Mesendoderm (in vitro differentiated cells): Measurements from ENCODE around the gene ZNF580. TPM values are rescaled to one million over a fixed set of nuclear protein-coding genes. Genes with fewer than 3 reads are reported as not detected.

ENCODE experiments used
- DNase-seq: peaks from one replicate; pipeline ENCODE4 v3.0.0; 2013
- H2AK5ac ChIP-seq: 2 replicates; pipeline ENCODE4 v1.6.1; 2013; ENCODE audit warnings: low read length, inconsistent platforms
- H2BK120ac ChIP-seq: 2 replicates; pipeline ENCODE4 v1.6.1; 2013; ENCODE audit warnings: low read depth, mild to moderate bottlenecking, low read length, moderate library complexity, mixed read lengths
- H2BK15ac ChIP-seq: replicated peaks from 2 replicates; pipeline ENCODE4 v1.6.1; 2013; ENCODE audit warnings: low read depth, mild to moderate bottlenecking, moderate library complexity
- H2BK5ac ChIP-seq: 2 replicates; pipeline ENCODE4 v1.6.1; 2013; ENCODE audit warnings: low read length, inconsistent platforms
- H3K18ac ChIP-seq: 2 replicates; pipeline ENCODE4 v1.6.1; 2013; ENCODE audit warnings: mild to moderate bottlenecking, low read length, mixed read lengths
- H3K23ac ChIP-seq: one replicate; pipeline ENCODE4 v1.6.1; 2013; ENCODE audit warnings: low read length
- H3K27ac ChIP-seq: 2 replicates; pipeline ENCODE4 v1.5.1; 2013; ENCODE audit warnings: low read depth, mild to moderate bottlenecking, inconsistent platforms, low read length, moderate library complexity
- H3K27me3 ChIP-seq: 2 replicates; pipeline ENCODE4 v1.6.1; 2013; ENCODE audit warnings: low read length, control low read depth, mild to moderate bottlenecking, inconsistent platforms; ENCODE audit not compliant: insufficient read depth, poor library complexity
- H3K36me3 ChIP-seq: 2 replicates; pipeline ENCODE4 v1.6.1; 2013; ENCODE audit warnings: low read length, inconsistent platforms; ENCODE audit not compliant: control insufficient read depth, insufficient read depth
- H3K4ac ChIP-seq: one replicate; pipeline ENCODE4 v1.6.1; 2013; ENCODE audit warnings: low read depth, mild to moderate bottlenecking, low read length, moderate library complexity
- H3K4me1 ChIP-seq: 2 replicates; pipeline ENCODE4 v1.6.1; 2013; ENCODE audit warnings: low read depth, low read length, inconsistent platforms; ENCODE audit not compliant: control insufficient read depth
- H3K4me2 ChIP-seq: 2 replicates; pipeline ENCODE4 v1.6.1; 2013; ENCODE audit warnings: low read length
- H3K4me3 ChIP-seq: 2 replicates; pipeline ENCODE4 v1.5.1; 2013; ENCODE audit warnings: mild to moderate bottlenecking, low read length
- H3K56ac ChIP-seq: one replicate; pipeline ENCODE4 v1.6.1; 2013; ENCODE audit warnings: low read length
- H3K79me1 ChIP-seq: 2 replicates; pipeline ENCODE4 v1.6.1; 2013; ENCODE audit warnings: low read length, inconsistent platforms
- H3K79me2 ChIP-seq: 2 replicates; pipeline ENCODE4 v1.6.1; 2013; ENCODE audit warnings: mild to moderate bottlenecking, low read length; ENCODE audit not compliant: control insufficient read depth, insufficient read depth
- H3K9ac ChIP-seq: 2 replicates; pipeline ENCODE4 v1.6.1; 2013; ENCODE audit warnings: low read length, inconsistent platforms
- H4K5ac ChIP-seq: one replicate; pipeline ENCODE4 v1.6.1; 2013; ENCODE audit warnings: low read length
- H4K8ac ChIP-seq: one replicate; pipeline ENCODE4 v1.6.1; 2013; ENCODE audit warnings: low read depth, mild to moderate bottlenecking, control low read depth, low read length, moderate library complexity
- whole genome bisulfite sequencing: extraction: QIAGEN DNeasy Blood & Tissue Kit; methylation state at CpG from one replicate; pipeline ENCODE4 v1.1.7; 2013; ENCODE audit warnings: low lambda C conversion rate, missing lambda C conversion rate; ENCODE audit not compliant: insufficient coverage; ENCODE audit errors: extremely low coverage; 5-methylcytosine and 5-hydroxymethylcytosine counted together
- polyA plus RNA-seq, 2 experiments: library from polyadenylated mRNA; stranded (reverse); fragments of 200-250 nt; gene quantifications; one replicate each; pipeline ENCODE4 v1.2.3, GENCODE V29; 2013

The ZNF580 gene
- 12.1 TPM for polyA plus RNA-seq (2013, experiment 1 of 2)
- 13.5 TPM for polyA plus RNA-seq (2013, experiment 2 of 2)

GRCh38 chr19:55640577-55641425 is at the start of gene ZNF580:
ZNF580 (plus strand) TSS chr19:55641002; CDS start chr19:55642509, 1,507 bp downstream.
- Histone ChIP-seq H3K79me2 (peaks cover 27% of the 10 kb centered on the region), H3K79me1 (peaks cover 19% of the 10 kb centered on the region), H3K27me3 (no peaks in the 10 kb centered on the region), H2BK15ac (no peak within 1 kb of the TSS), H3K4me3 (peak within 1 kb of the TSS; percentile 74), H2BK5ac (peak within 1 kb of the TSS; percentile 16), H3K9ac (peak within 1 kb of the TSS; percentile 99), H4K8ac (no peak within 1 kb of the TSS), H3K56ac (peak within 1 kb of the TSS; percentile 95), H3K18ac (peak within 1 kb of the TSS; percentile 95), H3K4me1 (peaks cover 4% of the 10 kb centered on the region), H3K36me3 (peaks cover 7% of the 10 kb centered on the region), H2AK5ac (peak within 1 kb of the TSS; percentile 92), H4K5ac (no peak within 1 kb of the TSS), H3K23ac (no peak within 1 kb of the TSS), H3K4me2 (peak within 1 kb of the TSS; percentile 85), H2BK120ac (no peak within 1 kb of the TSS), H3K27ac (peak within 1 kb of the TSS; percentile 85), H3K4ac (peak within 1 kb of the TSS; percentile 89)
- peak; percentile 82 for DNase-seq
- no CpG with 5 or more reads among the region's 89 CpGs for WGBS

GRCh38 chr19:55591555-55591954 is 49.2 kb upstream of the ZNF580 start:
- Histone ChIP-seq H2AK5ac (no peak overlapping the region), H3K79me1 (no peaks in the 10 kb centered on the region), H3K27ac (no peak overlapping the region), H3K4ac (no peak overlapping the region), H2BK15ac (no peak overlapping the region), H3K4me1 (no peaks in the 10 kb centered on the region), H3K79me2 (no peaks in the 10 kb centered on the region), H2BK120ac (no peak overlapping the region), H3K36me3 (peaks cover 2% of the 10 kb centered on the region), H3K56ac (no peak overlapping the region), H4K8ac (no peak overlapping the region), H3K9ac (no peak overlapping the region), H3K18ac (no peak overlapping the region), H4K5ac (no peak overlapping the region), H3K4me2 (no peak overlapping the region), H3K23ac (no peak overlapping the region), H3K27me3 (no peaks in the 10 kb centered on the region), H2BK5ac (no peak overlapping the region), H3K4me3 (no peak overlapping the region)
- WGBS: no CpG with 5 or more reads among the region's 10 CpGs
- DNase-seq: peak; percentile 49

- no peak overlapping the region for H3K18ac ChIP-seq
- no peak overlapping the region for H2BK120ac ChIP-seq
- H3K4me3 ChIP-seq: no peak overlapping the region
- H3K79me1 ChIP-seq: no peaks in the 10 kb centered on the region
- H3K4me1 ChIP-seq: no peaks in the 10 kb centered on the region
- H4K8ac ChIP-seq: no peak overlapping the region
- no CpG with 5 or more reads among the region's 73 CpGs for WGBS
- H3K79me2 ChIP-seq: no peaks in the 10 kb centered on the region
- H3K9ac ChIP-seq: no peak overlapping the region
- peaks cover 2% of the 10 kb centered on the region for H3K36me3 ChIP-seq
- H3K27me3 ChIP-seq: no peaks in the 10 kb centered on the region
- H3K27ac ChIP-seq: no peak overlapping the region
- no peak overlapping the region for H3K4me2 ChIP-seq
- DNase-seq: no peak
- H3K56ac ChIP-seq: no peak overlapping the region
- H2BK5ac ChIP-seq: no peak overlapping the region
- H2BK15ac ChIP-seq: no peak overlapping the region
- no peak overlapping the region for H4K5ac ChIP-seq
- H2AK5ac ChIP-seq: no peak overlapping the region
- H3K23ac ChIP-seq: no peak overlapping the region
- H3K4ac ChIP-seq: no peak overlapping the region
Observed at GRCh38 chr19:55592391-55593090, 48.3 kb upstream of the ZNF580 start.

GRCh38 chr19:55593096-55593772 is 47.6 kb upstream of the ZNF580 start:
- H3K36me3 ChIP-seq: peaks cover 2% of the 10 kb centered on the region
- H3K18ac ChIP-seq: no peak overlapping the region
- no peak overlapping the region for H3K56ac ChIP-seq
- H4K5ac ChIP-seq: no peak overlapping the region
- no peak overlapping the region for H3K4ac ChIP-seq
- H3K79me2 ChIP-seq: no peaks in the 10 kb centered on the region
- H3K79me1 ChIP-seq: no peaks in the 10 kb centered on the region
- H3K4me2 ChIP-seq: no peak overlapping the region
- H3K27ac ChIP-seq: no peak overlapping the region
- no peak overlapping the region for H2BK120ac ChIP-seq
- no peak overlapping the region for H4K8ac ChIP-seq
- no peaks in the 10 kb centered on the region for H3K27me3 ChIP-seq
- no peak for DNase-seq
- no peak overlapping the region for H2AK5ac ChIP-seq
- WGBS: no CpG with 5 or more reads among the region's 68 CpGs
- no peak overlapping the region for H2BK5ac ChIP-seq
- no peak overlapping the region for H3K9ac ChIP-seq
- H3K4me1 ChIP-seq: no peaks in the 10 kb centered on the region
- no peak overlapping the region for H3K4me3 ChIP-seq
- H3K23ac ChIP-seq: no peak overlapping the region
- H2BK15ac ChIP-seq: no peak overlapping the region

GRCh38 chr19:55594996-55595545 is 45.7 kb upstream of the ZNF580 start:
- no peak overlapping the region for H2AK5ac ChIP-seq
- H2BK15ac ChIP-seq: no peak overlapping the region
- H3K23ac ChIP-seq: no peak overlapping the region
- H2BK5ac ChIP-seq: no peak overlapping the region
- DNase-seq: no peak
- no peaks in the 10 kb centered on the region for H3K79me1 ChIP-seq
- H4K8ac ChIP-seq: no peak overlapping the region
- H3K36me3 ChIP-seq: peaks cover 2% of the 10 kb centered on the region
- H3K4me2 ChIP-seq: no peak overlapping the region
- no peaks in the 10 kb centered on the region for H3K79me2 ChIP-seq
- no CpG with 5 or more reads among the region's 4 CpGs for WGBS
- no peak overlapping the region for H3K18ac ChIP-seq
- no peak overlapping the region for H2BK120ac ChIP-seq
- H3K27ac ChIP-seq: no peak overlapping the region
- H3K9ac ChIP-seq: no peak overlapping the region
- no peak overlapping the region for H3K4me3 ChIP-seq
- H3K4ac ChIP-seq: no peak overlapping the region
- no peak overlapping the region for H4K5ac ChIP-seq
- H3K27me3 ChIP-seq: no peaks in the 10 kb centered on the region
- no peaks in the 10 kb centered on the region for H3K4me1 ChIP-seq
- H3K56ac ChIP-seq: no peak overlapping the region
